GM12865 (cell line): ENCODE results near the gene TBPL2.
"Not testable (repeated sequence)": the region's sequence is repeated elsewhere in the genome, so short reads cannot be mapped to it uniquely, and the experiment has no call there.

Source experiments
- DNase-seq: peaks from one replicate; pipeline ENCODE4 v3.0.0; 2010; ENCODE audit warnings: low read depth
- H3K4me3 ChIP-seq: 2 replicates; pipeline ENCODE4 v1.5.1; 2011; ENCODE audit warnings: mild to moderate bottlenecking, low read depth, low read length, control low read depth
- TF ChIP-seq, protein P1 (sequence below): IDR thresholded peaks from 2 replicates; pipeline ENCODE4 v1.5.1; 2011; ENCODE audit warnings: low read length, control low read depth, low read depth, inconsistent platforms; ENCODE audit not compliant: insufficient read depth; ENCODE audit errors: missing control alignments

Gene TBPL2

DNA sequence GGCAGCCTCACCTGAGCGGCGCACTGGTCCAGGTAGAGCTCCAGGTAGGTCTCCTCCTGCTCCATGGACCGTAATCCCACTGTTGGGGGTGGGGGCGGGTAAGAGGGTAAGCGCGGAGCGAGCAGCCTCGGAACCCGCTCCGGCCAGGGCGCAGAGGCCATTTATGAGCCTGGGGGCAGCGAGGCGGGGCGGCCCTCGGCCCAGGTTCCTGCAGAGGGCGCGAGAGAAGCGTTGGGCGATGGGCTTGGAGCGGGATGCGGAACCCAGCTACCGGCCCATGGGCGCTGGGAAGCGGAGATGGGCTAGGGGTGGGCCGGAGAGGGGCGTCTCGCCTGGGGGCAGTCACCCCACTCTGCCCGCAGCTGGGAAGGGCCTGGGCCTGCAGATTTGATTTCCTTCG, at the start of gene TBPL2:
Gene TBPL2 (minus strand): TSS at position 232 of the 400 bp plus-strand sequence. CDS start 167 bp downstream, at position 65.
- no peak within 1 kb of the TSS for H3K4me3 ChIP-seq
- TF ChIP-seq, protein P1, sequence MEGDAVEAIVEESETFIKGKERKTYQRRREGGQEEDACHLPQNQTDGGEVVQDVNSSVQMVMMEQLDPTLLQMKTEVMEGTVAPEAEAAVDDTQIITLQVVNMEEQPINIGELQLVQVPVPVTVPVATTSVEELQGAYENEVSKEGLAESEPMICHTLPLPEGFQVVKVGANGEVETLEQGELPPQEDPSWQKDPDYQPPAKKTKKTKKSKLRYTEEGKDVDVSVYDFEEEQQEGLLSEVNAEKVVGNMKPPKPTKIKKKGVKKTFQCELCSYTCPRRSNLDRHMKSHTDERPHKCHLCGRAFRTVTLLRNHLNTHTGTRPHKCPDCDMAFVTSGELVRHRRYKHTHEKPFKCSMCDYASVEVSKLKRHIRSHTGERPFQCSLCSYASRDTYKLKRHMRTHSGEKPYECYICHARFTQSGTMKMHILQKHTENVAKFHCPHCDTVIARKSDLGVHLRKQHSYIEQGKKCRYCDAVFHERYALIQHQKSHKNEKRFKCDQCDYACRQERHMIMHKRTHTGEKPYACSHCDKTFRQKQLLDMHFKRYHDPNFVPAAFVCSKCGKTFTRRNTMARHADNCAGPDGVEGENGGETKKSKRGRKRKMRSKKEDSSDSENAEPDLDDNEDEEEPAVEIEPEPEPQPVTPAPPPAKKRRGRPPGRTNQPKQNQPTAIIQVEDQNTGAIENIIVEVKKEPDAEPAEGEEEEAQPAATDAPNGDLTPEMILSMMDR, result no peak
- no peak for DNase-seq

DNA sequence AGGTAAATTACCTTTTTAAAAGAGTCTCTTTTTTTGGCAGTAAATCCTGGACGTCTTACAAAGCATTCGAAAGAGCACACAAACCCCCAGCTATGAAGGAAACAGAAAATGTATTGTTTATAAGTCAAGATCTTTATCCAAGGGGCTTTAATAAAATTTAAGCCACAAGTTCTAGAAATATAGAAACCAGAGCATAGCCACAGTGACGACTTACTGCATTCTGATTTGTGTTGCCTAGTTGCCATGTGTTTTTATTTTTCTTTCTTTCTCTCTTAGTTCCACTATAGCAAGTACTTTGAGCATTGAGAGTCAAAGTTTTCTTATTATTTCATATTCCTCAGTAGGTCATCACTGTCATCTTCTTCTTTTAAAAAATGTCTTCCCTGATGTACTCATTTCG, 47.8 kb upstream of the TBPL2 start:
- DNase-seq, result no peak
- H3K4me3 ChIP-seq, result no peak overlapping the region
- TF ChIP-seq, protein P1, result no peak

DNA sequence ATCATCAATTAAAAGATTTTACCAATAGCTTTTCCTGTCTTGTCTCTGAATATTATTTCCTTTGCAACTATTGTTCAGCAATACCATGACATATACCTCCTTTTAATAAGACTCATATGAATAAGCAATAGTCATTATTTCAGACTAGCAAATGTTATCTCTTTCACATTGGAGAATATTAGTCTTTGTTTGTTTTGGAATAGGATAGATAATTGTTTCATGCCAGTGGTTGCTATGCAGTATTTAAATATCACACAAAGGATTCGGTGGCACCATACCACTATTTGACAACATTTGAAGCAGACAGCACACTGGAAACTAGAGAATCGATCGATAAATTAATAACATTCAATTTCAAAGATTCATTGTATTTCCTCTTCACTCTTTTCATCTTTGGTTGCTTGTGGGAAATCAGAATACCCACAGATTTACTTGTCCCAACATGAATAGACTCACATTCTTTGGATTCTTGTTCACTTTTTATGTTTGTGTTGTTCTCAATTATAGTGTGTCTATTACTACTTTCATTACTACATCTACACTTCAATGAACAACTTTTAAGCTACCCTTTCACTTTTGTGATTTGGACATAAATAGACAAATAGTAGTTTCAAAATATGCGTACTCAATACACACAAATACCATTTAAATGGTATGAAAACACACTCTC, 42.7 kb upstream of the TBPL2 start:
- TF ChIP-seq, protein P1, result no peak
- DNase-seq, result no peak
- no peak overlapping the region for H3K4me3 ChIP-seq

DNA sequence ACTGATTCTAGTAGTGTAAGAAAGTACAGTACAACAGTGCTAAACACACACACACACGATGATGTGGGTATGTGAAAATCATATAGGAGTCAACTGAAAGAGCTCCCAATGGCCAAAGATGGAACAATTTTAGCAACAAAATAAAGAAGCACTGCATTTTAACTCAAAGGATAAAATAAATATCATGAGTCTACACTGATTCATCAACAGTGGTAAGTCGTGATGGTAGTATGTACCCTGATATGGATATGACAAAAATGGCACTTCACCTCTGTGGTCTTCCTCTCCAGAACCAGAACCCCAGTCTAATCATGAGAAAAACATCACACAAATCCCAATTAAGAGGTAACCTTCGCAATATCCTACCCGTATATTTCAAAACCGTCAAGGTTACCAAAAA, 41.4 kb upstream of the TBPL2 start:
- no peak overlapping the region for H3K4me3 ChIP-seq
- no peak for DNase-seq
- TF ChIP-seq, protein P1, result no peak

DNA sequence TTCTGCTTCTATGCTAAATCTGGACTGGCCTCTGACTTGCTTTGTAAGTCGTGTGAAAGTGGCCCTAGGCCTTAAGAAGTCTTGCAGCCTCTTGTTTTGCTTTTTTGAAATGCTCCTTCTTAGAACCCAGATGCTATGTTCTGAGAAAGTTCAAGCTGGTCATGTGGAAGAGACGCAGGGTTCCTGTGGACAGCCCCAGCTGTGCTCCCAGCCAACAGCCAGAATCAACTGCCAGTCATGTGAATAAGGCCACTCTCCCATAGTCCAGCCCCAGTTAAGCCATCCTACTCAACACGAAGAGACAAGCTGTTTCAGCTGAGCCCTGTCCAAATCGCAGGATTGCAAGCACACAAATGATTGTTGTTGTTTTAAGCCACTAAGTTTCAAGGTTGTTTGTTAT, 37.3 kb upstream of the TBPL2 start:
- no peak overlapping the region for H3K4me3 ChIP-seq
- DNase-seq, result no peak
- TF ChIP-seq, protein P1, result no peak

DNA sequence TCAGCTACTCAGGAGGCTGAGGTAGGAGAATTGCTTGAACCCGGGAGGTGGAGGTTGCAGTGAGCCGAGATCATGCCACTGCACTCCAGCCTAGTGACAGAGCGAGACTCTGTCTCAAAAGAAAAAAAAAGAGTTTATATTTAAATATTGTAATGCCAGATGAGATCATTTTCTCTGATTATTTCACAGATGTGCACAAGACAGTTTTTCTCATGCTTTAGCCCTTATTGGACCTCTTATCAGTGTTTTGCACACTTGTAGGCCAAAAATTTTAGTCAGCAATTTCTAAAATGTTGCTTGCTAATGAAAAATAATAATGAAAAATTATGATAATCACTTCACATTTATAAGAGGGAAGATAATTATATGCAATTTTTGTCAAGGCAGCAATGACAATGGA, 36.0 kb upstream of the TBPL2 start:
- DNase-seq, H3K4me3 ChIP-seq: not testable (repeated sequence)

DNA sequence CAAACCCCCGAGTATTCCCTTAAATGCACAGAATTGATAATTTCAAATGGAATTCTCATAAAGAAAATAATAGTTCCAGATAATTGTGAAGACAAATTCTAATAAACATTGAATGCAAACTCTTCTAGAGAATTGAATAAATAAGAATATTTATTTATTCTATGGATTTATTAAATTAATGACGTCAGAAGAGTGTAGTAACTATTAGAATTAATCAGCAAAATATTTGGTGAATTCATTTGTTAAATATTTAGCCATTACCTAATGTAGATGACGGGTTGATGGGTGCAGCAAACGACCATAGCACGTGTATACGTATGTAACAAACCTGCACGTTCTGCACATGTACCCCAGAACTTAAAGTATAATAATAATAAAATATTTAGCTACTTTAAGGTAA, 33.4 kb upstream of the TBPL2 start:
- no peak overlapping the region for H3K4me3 ChIP-seq
- no peak for DNase-seq
- TF ChIP-seq, protein P1, result no peak
